SW 1271 (cell line): ENCODE measurements around the gene C1orf74.
A peak's percentile ranks its signal among the peaks of the same experiment; 100 is the strongest.

ENCODE experiments used
- DNase-seq, 2 experiments: peaks; one replicate each; lab custom pipeline; 2025; lab: John Stamatoyannopoulos, UW

The C1orf74 gene

DNA sequence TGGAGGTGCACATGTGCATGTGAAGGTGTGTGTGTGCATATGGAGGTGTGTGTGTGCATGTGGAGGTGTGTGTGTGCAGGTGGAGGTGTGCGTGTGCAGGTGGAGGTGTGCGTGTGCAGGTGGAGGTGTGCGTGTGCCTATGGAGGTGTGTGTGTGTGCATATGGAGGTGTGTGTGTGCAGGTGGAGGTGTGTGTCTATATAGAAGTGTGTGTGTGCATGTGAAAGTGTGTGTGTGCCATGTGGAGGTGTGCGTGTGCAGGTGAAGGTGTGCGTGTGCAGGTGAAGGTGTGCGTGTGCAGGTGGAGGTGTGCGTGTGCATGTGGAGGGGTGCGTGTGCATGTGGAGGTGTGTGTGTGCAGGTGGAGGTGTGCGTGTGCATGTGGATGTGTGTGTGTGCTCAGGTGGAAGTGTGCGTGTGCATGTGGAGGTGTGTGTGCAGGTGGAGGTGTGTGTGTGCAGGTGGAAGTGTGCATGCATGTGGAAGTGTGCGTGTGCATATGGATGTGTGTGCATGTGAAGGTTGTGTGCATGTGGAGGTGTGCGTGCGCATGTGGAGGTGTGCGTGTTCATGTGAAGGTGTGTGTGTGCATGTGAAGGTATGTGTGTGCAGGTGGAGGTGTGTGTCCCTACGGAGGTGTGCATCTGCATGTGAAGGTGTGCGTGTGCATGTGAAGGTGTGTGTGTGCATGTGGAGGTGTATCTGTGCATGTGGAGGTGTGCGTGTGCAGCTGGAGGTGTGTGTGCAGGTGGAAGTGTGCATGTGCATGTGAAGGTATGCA is 13.5 kb downstream of the C1orf74 start:
- no peak for DNase-seq

DNA sequence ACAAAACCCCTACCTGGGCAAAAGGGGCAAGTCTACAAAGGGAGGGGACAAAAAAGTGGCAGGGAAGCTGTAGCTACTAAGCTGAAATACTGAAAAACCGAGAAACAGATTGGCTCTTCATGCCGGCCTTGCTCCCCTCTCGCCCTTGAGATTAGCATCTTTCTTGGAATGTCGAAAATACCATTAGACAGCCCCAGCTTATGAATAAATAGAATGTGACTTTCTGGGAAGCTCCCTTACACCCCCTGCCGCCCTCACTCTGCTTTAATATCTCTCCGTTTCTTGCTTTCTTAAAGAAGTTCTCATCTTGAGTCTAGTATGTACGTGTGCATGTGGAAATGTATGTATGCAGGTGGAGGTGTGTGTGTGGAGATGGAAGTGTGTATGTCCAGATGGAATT is 14.4 kb downstream of the C1orf74 start:
- DNase-seq, result no peak

DNA sequence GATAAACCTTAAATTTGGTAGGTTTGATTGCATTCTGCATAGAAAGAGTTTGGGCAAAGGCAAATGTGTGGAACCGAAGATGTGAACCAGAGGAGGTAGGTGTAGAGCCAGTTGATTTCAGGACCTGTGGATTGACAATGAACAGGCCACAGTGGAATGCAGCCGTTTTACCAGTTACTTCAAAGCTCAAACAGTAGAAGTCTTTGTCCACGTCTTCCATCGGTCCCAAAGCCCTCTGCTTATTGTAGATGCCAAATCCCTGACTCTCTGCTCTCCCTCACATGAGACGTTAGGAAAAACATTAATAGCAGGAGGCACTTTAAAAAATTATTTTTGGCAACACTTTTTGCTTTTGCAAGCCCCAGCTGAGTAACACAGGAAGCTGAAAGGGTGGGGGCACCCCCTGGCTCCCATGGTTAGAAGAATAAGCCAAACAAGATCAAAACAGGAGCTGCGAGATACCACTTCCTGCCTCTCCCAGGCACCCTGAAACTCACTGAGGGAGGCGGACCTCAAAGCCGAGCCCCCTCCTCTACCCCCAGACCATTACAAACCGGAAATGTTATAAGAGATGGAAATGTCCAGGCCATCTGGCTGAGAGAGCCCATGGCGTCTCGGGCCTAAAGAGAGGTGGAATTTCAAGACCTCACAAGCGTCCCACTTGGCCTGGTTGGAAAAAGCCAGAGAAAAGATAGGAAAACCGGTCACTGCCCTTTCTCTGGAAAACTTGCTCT is 15.0 kb downstream of the C1orf74 start:
- DNase-seq, result peak in 1 of 2 experiments; percentile 2

DNA sequence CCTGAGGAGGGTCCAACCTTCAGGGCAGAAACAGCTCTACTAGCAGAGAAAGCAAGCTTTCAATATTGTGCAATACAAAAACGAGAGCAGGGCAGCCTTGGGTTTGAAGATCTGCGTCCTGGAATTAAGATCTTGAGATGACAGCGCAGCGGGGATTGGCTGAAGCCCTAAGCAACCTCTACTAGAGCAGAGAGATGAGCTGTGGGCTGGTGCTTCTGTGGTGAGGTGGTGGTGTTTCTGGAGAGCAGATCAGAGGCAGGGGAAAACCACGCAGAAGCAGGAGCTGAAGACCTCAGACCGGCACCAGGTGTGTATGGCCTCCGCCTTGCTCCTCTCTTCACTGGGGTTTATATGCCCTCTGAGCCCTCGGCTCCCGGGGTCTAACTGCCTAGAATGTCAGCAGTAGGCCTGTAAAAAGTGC is 16.0 kb downstream of the C1orf74 start:
- DNase-seq, result no peak

DNA sequence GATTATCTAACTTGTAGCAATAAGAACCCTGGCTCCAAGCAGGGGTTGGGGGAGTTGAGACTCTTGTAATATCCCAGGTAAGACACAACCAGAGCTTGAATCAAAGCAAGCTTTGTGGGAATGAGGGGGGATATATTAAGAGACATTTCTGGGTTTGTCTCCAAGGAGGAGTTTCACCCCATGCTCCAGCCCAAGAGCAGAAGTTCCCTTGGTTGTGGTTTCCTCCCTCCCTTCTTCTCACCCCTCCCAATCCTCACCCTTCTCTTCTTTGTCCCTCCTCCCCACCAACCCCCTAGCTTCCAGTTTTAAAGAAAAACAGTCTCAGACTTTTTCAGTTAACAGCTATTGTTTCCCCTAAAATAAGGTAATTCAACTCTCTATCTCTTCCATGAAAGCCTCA is 16.7 kb downstream of the C1orf74 start:
- DNase-seq, result no peak

DNA sequence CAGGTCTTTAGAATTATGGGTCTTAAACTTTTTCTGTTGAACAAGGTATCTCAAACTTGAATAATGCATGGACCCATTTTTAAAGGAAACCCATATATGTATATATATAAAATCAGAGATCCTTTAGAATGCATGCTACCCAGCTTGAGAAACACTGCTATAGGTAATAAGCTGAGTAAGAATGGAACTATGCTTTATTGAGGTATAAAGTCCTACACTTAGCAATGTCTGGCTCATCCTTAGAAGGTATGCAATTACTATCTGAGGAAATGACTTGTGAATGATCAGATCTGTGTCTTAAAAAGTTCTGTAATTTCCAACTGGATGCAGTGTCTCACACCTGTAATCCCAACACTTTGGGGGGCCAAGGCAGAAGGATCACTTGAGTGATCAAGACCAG is 17.3 kb downstream of the C1orf74 start:
- DNase-seq, result no peak

DNA sequence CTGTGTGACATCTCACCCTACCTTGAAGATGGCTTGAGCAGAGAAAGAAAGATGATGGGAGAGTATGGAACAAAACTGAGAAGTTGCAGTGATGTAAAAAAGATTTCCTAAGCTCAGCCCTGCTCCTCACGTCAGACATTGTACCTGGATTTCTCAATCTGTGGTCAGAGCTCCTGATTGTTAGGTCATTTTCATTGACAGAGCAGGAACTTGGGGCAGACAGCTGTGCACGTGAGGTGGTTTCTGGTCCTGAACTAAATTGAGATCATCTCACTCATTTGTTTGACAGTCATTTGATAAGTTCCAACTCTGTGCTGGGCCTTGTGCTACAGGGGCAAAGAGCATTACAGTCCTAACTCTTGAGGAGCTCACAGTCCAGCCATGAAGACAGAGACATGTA is 18.3 kb downstream of the C1orf74 start:
- no peak for DNase-seq

DNA sequence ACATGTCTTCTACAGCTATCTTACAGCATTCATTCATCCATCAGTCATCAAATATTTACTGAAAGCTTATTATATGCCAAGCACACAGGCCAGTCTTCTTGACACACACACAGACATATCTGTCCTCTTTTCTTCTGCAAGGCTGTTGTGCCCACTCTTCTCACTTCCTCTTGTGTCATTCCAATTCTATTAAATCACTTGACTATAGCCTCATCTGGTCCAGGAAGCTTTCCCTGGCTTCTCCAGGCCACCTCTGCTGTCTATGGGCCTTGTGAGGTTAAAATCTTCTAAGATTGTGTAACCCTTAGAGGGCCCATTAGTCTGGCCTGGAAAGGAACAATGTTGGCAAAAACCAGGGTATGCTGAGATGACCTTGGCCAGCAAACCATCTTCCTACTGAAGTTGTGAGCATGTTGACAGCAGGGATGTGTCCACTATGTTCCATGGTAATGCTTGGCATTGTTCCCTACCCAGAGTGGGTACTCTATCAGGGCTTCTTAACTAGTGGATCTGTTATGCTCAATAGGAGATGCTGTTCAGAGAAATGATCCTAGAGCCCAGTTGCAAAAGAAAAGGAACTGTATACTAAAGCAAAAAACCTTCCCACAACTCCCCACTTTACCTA is 23.2 kb downstream of the C1orf74 start:
- DNase-seq, result no peak

DNA sequence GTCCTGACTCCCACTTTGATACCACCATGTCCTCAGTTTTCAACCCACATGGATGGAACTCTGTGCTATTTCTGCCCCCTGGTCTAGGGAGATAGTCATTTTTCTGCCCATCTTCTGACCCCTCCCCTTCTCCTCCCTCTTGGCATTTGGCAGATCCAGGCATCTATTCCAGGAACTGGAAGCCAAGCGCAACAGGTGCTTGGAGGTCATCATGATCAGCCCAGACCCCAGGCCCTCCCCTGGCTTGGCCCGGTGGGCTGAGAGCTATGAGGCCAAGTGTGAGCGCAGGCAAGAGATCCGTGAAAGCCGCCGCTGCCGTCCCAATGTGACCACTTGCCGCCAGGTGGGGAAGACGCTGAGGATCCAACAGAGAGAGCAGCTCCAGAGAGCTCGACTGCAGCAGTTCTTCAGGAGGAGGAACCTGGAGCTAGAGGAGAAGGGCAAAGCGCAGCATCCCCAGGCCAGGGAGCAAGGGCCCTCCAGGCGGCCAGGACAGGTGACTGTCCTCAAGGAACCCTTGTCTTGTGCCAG is 24.5 kb downstream of the C1orf74 start:
- DNase-seq, result no peak

DNA sequence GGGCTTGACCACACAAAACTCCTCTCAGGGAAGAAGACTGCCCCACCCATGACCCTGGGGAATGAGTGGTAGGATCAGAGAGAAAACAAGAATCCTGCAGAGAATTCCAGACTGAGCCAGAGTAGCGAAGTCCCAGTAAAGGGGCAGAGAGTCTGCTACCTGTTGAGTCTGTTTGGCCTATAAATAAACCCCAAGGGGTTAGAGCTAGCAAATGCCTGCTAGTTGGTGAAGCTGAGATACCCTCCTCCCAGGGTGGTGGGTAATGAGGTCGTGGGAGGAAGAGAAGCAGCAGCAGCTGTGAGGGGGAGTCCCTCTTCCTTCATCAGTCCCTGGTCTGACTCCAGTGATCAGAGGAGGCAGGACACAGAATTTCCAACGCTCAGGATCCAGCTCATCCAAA is 26.0 kb downstream of the C1orf74 start:
- no peak for DNase-seq

DNA sequence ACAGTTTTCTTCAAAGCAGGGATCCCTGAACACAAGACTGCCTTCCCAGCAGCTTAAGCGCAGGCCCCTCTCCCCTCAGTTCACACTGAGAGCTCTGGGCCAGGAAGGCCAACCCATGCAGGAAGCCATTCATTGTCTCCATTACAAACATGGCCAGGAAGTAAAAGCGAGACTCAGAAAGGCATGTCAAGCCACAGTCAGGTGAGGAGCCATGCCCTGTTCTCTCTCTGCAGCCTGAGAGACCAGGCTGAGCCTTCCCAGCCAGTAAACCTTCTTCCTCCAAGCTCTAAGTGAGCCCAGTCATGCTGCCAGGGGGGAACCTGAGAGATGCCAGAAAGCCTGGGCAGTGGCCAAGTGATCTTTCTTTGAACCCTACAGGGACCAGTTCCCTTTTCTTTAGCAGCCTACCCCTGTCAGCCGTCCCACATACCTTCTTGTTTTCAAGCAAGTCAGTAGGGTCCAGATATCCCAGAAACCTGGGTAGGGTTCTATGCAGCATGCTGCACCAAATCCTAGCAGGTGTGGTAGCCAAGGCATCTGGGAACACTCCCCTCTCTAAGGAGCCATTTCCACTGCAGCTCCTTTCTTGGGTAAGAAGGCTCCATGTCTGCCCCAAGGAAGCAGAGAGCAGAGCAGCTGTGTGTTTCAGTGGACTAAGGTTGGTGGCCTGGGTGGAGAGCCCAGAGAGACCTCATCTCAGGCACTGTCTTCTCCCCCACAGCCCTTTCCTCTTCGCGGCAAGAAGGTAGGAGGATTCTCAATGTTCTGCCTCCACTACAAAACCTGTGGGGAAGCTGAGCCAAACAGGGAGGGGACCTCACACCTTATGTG is 27.5 kb downstream of the C1orf74 start:
- DNase-seq, result no peak

DNA sequence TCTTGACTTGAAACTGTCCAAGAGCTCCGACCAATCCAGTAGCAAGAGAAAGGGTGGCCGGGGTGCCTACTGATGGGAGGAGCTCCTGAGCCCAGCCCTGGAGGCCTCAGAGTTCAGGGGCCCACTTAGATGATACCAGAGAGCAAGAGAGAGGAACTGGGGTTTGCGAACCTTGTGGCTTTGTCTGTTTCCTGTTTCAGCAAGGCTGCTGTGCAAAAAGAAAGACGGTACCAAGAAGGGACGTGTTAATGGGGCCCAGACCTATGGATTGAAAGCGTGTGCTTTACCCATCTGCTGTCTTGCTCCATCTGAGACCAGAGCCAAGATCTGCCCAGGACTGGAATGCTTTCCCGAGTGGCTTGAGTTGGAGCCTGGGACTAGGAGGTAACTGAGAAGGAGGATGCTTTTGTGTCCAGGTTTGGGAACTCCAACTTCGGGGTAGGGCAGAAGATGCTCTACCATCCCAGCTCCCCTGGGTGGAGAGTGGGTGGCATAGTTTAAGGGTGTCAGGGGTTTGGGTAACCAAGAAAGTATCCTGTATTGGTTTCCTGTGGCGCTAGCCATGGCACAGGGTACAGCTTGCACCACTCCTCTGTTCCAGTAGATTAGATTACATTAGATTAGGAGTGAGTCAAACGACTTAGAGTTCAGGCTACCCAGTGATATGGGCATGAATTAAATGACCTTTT is 28.3 kb downstream of the C1orf74 start, which contains the start of gene TRAF3IP3:
TSS of gene TRAF3IP3 (plus strand) at position 128 of the 689 bp plus-strand sequence. CDS start 3,987 bp downstream, outside the sequence.
- no peak for DNase-seq

DNA sequence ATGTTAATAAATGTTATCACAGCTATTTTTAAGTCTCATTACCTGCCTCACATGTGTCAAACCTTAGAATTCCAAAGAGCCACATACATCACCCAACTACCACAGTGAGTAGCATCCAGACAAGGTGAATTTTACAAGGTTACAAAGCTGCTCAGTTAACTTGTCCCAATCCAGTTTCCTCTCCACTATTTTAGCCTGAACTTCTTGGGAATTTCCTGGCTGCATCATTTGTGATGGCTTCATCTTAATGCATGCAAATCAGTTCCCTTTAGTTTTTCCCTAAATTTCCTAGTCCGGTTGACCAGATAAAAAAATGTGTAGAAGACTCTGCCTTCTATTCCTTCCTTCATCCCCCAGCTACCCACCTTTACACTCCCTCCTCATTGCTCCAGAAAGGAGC is 29.1 kb downstream of the C1orf74 start:
- DNase-seq, result no peak

DNA sequence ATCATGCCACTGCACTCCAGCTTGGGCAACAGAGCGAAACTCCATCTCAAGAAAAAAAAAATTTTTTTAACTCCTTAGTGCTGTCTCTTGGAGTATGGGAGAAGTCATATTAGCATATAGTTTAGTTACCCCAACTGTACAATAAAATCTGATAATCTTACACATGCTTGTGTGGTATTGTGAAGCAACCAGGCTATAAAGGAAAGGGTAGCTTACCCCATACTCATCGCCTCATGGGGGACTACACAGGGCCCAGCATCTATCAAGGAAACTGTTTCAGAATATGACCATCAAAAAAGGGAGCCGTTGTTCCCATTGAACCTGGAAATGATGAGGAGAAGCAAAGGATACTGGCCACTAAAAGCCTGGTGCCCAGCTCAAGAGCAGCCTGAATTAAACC is 31.5 kb downstream of the C1orf74 start:
- DNase-seq, result no peak

DNA sequence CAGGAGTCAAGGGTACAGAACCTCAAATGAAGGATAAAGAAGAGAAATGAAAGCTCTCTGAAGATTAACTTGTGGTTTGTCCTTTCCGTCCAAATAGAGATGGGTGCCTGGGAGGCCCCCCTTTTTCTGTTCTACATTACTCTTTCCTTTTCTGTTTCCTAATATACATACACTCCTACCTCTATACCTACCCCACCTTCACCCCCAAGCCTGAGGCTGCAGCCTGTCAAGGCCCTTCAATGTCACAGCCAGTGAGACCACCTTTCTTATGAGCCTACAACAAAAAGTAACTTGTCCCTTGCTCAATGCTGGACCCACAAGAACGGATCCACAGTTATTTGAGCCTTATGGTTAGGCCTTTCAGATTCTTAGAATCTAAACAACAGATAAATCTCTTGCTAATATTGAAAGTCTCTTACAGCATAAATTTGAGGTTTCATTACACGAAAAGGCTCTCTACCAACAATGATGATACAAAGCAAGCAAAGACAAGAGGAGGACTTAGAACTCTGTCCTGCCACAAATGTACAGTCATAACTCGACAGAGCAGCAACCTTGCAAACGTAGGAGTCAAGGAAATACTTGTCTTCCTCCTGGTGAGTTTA is 32.6 kb downstream of the C1orf74 start:
- DNase-seq, result no peak

DNA sequence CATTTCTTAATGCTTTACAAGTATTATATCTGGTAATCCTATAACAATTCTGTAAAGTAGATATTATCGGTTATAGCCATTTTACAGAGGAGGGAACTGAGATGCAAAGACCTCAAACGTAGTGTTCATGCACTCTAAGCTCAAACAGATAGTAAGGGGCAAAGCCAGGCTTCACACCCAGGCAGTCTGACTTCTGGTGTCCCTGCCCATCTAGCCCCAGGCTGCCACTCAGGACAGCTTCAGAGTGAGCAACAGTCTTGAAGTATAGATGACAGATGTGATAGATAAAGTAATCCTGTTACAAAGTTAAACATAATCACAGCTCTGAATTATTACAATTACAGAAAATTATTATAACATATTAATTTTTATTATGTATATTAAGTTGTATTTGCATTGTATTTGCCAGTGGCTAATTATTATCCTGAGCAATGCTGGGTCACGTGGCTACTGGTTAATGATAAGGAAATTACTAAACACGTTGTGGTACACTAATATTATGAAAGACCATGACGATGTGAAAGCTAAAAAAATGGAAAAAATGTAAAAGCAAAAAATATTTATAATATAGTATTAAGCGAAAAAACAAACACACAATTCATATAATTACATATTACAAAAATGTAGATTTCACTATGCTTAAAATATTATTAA is 34.6 kb downstream of the C1orf74 start:
- DNase-seq, result no peak

DNA sequence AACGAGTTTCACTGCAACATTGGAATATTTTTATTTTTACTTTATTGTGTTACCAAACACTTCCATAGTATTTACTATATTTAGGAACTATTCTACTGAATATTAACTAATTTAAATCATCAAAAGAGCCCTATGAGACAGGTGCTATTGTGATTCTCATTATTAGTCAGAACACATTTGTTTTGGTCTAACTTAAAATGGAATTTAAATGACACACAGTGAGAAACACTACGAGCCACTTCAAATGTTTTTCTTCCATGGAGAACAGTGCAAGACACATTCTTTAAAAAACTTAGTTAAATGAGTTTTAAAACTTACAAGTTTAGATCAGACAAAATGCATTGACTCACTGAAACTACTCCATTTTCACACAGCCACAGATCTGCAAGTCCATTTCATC is 35.2 kb downstream of the C1orf74 start:
- DNase-seq, result no peak

DNA sequence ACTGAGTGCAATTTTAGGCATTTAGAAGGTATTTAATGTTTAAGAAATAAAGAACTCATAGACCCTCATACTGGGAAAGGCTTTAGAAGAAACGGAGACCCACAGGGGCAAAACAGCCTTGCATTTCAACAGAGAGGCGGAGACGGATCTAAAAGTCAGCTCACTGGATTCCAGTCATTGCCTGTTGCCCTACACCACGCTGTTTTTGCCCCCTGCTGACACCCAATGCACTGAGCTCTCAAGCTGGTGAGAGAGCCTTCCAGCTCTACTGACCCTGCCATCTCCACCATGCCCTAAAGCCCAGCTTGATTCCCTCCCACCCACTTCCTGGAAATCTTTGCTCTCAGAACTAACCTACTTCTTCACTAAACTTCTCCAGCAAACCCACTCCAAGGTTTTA is 35.7 kb downstream of the C1orf74 start:
- no peak for DNase-seq

DNA sequence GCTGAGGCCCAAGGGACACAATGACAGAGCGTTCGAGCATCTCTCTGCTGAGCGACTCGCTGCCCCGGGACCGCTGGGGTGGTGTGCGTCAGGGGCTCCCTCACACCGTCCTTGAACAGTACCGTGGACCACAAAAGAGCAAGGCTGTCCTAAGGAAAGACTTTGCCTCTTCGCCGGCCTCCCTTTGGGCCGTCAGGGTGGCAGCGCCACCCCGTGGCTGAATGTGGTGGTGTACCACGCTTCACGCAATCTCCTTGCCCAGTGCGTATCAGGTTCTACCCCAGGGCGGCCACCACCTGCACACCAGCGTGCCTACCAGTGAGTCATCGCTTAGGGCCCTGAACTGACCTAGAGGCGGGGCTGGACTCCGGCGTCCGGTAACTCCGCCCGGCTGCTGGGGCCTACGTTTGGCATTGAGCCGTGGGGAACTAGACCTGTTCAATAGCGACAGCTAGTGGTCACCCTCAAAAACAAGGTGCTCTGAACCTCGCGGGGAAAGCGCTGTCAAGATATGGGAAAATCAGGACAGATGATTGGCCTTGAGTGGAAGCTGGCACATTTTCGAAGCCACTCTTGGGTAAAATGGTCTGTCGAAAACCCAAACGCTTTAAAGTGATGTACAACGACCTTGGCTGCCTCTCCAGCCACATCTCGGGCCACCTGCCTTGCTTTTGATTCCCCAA is 36.6 kb downstream of the C1orf74 start:
- DNase-seq, result peak; percentile 43 to 83
